ENCODE results near the gene NOL11.

DNA sequence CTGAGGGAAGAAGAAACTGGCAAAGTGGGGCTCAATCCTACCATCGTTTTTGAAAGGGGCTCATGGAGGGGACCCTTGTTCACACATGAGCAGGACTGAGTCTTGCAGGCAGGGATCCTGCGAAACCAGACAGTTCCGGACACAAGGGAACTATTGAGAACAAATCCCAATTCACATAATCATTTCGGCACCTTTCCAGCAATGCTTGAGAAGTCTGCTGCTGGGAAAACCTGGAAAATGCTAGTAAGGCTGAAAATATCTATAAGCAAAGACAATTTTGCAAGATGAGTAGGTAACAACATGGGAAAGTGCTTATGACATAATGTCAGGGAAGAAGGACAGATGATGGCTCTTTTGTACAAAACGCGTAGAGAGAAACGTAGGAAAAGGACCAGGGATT, 55.5 kb downstream of the NOL11 start:
- TF ChIP-seq, protein P1, sequence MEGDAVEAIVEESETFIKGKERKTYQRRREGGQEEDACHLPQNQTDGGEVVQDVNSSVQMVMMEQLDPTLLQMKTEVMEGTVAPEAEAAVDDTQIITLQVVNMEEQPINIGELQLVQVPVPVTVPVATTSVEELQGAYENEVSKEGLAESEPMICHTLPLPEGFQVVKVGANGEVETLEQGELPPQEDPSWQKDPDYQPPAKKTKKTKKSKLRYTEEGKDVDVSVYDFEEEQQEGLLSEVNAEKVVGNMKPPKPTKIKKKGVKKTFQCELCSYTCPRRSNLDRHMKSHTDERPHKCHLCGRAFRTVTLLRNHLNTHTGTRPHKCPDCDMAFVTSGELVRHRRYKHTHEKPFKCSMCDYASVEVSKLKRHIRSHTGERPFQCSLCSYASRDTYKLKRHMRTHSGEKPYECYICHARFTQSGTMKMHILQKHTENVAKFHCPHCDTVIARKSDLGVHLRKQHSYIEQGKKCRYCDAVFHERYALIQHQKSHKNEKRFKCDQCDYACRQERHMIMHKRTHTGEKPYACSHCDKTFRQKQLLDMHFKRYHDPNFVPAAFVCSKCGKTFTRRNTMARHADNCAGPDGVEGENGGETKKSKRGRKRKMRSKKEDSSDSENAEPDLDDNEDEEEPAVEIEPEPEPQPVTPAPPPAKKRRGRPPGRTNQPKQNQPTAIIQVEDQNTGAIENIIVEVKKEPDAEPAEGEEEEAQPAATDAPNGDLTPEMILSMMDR (IDR thresholded peaks at IDR 0.05; ENCODE audit: insufficient read depth, low read length) = no peak
- no peak for TF ChIP-seq POLR2AphosphoS5 (IDR thresholded peaks at IDR 0.05; ENCODE audit: low read depth)

Measured in HL-60 (cell line).